SK-N-SH (cell line): ENCODE measurements around the gene ZGPAT.

Experiments
- EZH2phosphoT487 ChIP-seq: fragments of 200-600 bp; sonication (generic); IDR thresholded peaks from 2 replicates; pipeline ENCODE4 v1.6.1; 2017; ENCODE audit warnings: low read depth, mixed run types, mild to moderate bottlenecking, antibody characterized with exemption, moderate library complexity, borderline replicate concordance
- FOXJ3 ChIP-seq: sonication (generic); formaldehyde crosslinking; IDR thresholded peaks from 2 replicates; pipeline ENCODE4 v1.5.1; 2020; ENCODE audit warnings: mild to moderate bottlenecking, missing genetic modification reagents
- FOXM1 ChIP-seq: IDR thresholded peaks from 2 replicates; pipeline ENCODE4 v1.4.0; 2012; ENCODE audit warnings: low read depth, mild to moderate bottlenecking
- MAX ChIP-seq: IDR thresholded peaks from 2 replicates; pipeline ENCODE4 v1.4.0; 2012; ENCODE audit warnings: low read depth
- POLR2AphosphoS5 ChIP-seq: IDR thresholded peaks from 2 replicates; pipeline ENCODE4 v1.6.1; 2012; ENCODE audit warnings: low read depth, low read length
- SMC3 ChIP-seq: IDR thresholded peaks from 2 replicates; pipeline ENCODE4 v1.6.1; 2012; ENCODE audit warnings: low read depth, low read length, improper control_type of control experiment
- TF ChIP-seq, protein P1 (sequence below): fragments of 200-600 bp; sonication (generic); IDR thresholded peaks from 2 replicates; pipeline ENCODE4 v1.6.1; 2017; ENCODE audit warnings: antibody characterized with exemption, mild to moderate bottlenecking, moderate library complexity
- TF ChIP-seq, protein P2 (sequence below): IDR thresholded peaks from 2 replicates; pipeline ENCODE4 v1.6.1; 2012; ENCODE audit warnings: mild to moderate bottlenecking, low read depth, low read length, moderate library complexity

DNA sequence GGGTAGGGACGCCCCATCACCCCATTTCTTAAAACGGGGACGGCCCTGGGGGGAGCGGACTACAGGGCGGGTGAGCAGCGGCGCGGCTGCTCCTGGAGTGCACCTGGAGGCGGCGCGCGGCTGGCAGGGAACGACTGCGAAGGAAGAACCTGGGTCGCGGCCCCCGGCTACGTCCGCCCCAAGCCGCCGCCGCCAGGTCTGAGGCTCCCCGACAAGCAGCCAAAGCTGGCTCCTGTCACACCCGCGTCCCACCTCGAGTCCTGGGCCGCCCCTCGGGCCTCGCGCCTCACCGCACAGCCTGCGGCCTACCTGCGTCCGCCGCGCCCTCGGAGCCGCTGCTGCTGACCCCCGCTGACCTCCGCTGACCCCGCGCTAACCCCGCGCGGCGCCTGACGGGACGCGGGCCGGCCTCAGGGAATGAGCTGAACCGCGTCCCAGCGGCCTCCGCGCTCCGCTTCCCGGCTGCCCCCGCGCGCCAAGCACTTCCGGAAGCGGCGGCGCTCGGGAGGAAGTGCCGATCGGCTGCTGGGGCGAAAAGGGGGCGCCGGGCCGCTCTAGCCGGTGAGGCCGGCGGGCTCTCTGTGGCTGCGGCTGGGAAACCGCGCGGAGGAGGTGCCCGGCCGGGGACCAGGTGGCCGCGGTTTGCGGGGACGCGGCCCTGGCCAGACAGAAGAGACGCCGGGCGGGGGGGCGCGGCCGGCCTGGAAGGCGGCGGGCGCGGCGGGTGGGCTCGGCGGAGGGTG, at the start of gene ZGPAT, which contains the start of gene ARFRP1:
- TF ChIP-seq, protein P1, sequence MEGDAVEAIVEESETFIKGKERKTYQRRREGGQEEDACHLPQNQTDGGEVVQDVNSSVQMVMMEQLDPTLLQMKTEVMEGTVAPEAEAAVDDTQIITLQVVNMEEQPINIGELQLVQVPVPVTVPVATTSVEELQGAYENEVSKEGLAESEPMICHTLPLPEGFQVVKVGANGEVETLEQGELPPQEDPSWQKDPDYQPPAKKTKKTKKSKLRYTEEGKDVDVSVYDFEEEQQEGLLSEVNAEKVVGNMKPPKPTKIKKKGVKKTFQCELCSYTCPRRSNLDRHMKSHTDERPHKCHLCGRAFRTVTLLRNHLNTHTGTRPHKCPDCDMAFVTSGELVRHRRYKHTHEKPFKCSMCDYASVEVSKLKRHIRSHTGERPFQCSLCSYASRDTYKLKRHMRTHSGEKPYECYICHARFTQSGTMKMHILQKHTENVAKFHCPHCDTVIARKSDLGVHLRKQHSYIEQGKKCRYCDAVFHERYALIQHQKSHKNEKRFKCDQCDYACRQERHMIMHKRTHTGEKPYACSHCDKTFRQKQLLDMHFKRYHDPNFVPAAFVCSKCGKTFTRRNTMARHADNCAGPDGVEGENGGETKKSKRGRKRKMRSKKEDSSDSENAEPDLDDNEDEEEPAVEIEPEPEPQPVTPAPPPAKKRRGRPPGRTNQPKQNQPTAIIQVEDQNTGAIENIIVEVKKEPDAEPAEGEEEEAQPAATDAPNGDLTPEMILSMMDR: no peak
- peak; percentile 65 for TF ChIP-seq POLR2AphosphoS5
- no peak for TF ChIP-seq EZH2phosphoT487
- TF ChIP-seq, protein P2, sequence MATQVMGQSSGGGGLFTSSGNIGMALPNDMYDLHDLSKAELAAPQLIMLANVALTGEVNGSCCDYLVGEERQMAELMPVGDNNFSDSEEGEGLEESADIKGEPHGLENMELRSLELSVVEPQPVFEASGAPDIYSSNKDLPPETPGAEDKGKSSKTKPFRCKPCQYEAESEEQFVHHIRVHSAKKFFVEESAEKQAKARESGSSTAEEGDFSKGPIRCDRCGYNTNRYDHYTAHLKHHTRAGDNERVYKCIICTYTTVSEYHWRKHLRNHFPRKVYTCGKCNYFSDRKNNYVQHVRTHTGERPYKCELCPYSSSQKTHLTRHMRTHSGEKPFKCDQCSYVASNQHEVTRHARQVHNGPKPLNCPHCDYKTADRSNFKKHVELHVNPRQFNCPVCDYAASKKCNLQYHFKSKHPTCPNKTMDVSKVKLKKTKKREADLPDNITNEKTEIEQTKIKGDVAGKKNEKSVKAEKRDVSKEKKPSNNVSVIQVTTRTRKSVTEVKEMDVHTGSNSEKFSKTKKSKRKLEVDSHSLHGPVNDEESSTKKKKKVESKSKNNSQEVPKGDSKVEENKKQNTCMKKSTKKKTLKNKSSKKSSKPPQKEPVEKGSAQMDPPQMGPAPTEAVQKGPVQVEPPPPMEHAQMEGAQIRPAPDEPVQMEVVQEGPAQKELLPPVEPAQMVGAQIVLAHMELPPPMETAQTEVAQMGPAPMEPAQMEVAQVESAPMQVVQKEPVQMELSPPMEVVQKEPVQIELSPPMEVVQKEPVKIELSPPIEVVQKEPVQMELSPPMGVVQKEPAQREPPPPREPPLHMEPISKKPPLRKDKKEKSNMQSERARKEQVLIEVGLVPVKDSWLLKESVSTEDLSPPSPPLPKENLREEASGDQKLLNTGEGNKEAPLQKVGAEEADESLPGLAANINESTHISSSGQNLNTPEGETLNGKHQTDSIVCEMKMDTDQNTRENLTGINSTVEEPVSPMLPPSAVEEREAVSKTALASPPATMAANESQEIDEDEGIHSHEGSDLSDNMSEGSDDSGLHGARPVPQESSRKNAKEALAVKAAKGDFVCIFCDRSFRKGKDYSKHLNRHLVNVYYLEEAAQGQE: no peak
- TF ChIP-seq FOXM1: 0 out of 2 replicates have a peak, but pooled peaks have one; percentile 23
- TF ChIP-seq MAX: peak; percentile 76
- TF ChIP-seq FOXJ3 (CRISPR knock-in tag): no peak
- TF ChIP-seq SMC3: no peak
